B cell (primary cell): ENCODE measurements around the gene HNRNPLL. TPM values are rescaled to one million over a fixed set of nuclear protein-coding genes. Genes with fewer than 3 reads are reported as not detected.

Experiments used
- ATAC-seq: fragments of 200-7000 bp; cut with Tn5 transposase; one replicate; pipeline ENCODE4 v1.10.0; 2021; ENCODE audit warnings: low read depth, mild to moderate bottlenecking, moderate number of reproducible peaks, moderate library complexity
- CTCF ChIA-PET: fragments of 350-600 bp; sonication (Branson Sonifier 250); formaldehyde crosslinking; loops from one replicate; lab custom pipeline; 2021; ENCODE audit warnings: antibody characterized with exemption, inconsistent platforms; lab: Charles Lee
- POLR2A ChIA-PET: fragments of 350-600 bp; sonication (Branson Sonifier 250); formaldehyde crosslinking; loops from one replicate; lab custom pipeline; 2021; ENCODE audit warnings: antibody characterized with exemption; lab: Charles Lee
- DNase-seq: peaks from one replicate; pipeline ENCODE4 v3.0.0; 2013
- H2AFZ ChIP-seq: 2 replicates; pipeline ENCODE4 v1.6.1; 2012; ENCODE audit warnings: mild to moderate bottlenecking, low read depth, low read length; ENCODE audit not compliant: insufficient read depth, poor library complexity, severe bottlenecking
- H3K27ac ChIP-seq, 2 donors: 1 replicate in 1 of 2; 2 replicates in 1 of 2; pipeline ENCODE4 v1.5.1; 2012 to 2013; ENCODE audit warnings: low read length in 2 of 2, mild to moderate bottlenecking in 2 of 2, moderate library complexity in 1 of 2
- H3K27me3 ChIP-seq, 4 experiments: fragments of 200-600 bp in 1 of 4; sonication (generic) in 1 of 4; replicated peaks in 1 of 4; 1 replicate in 2 of 4; 2 replicates in 2 of 4; pipeline versions ENCODE4 v1.6.1 to v1.7.0; 2013 to 2016; ENCODE audit warnings: low read length in 3 of 4, mild to moderate bottlenecking in 2 of 4, mixed read lengths in 1 of 4, moderate library complexity in 1 of 4; ENCODE audit not compliant: insufficient read depth in 4 of 4, control insufficient read depth in 3 of 4; ENCODE audit errors: control extremely low read depth in 1 of 4
- H3K36me3 ChIP-seq, 2 experiments: replicated peaks in 1 of 2; 1 replicate in 1 of 2; 2 replicates in 1 of 2; pipeline versions ENCODE4 v1.6.1 to v1.7.1; 2013; ENCODE audit warnings: low read length in 1 of 2; ENCODE audit not compliant: insufficient read depth in 2 of 2, control insufficient read depth in 1 of 2; ENCODE audit errors: control extremely low read depth in 1 of 2, extremely low read depth in 1 of 2
- H3K4me1 ChIP-seq, 2 donors: fragments of 200-600 bp in 1 of 2; sonication (generic) in 1 of 2; 1 replicate in 1 of 2; 2 replicates in 1 of 2; pipeline versions ENCODE4 v1.5.1 to v1.6.1; 2013 to 2017; ENCODE audit warnings: low read length in 2 of 2; ENCODE audit not compliant: control insufficient read depth in 2 of 2, insufficient read depth in 2 of 2
- H3K4me2 ChIP-seq: replicated peaks from 2 replicates; pipeline ENCODE3; 2012; ENCODE audit warnings: mild to moderate bottlenecking, low read depth, low read length; ENCODE audit not compliant: poor library complexity, severe bottlenecking
- H3K4me3 ChIP-seq, 5 experiments: fragments of 200-600 bp in 1 of 5; sonication (generic) in 1 of 5; 1 replicate in 3 of 5; 2 replicates in 2 of 5; pipeline versions ENCODE4 v1.5.1 to v1.7.0; 2011 to 2016; ENCODE audit warnings: low read length in 4 of 5, mild to moderate bottlenecking in 4 of 5, low read depth in 2 of 5, control low read depth in 1 of 5, moderate library complexity in 1 of 5; ENCODE audit not compliant: insufficient read depth in 1 of 5; ENCODE audit errors: control extremely low read depth in 1 of 5, extremely low read depth in 1 of 5
- H3K79me2 ChIP-seq: fragments of 200-600 bp; sonication (generic); one replicate; pipeline ENCODE4 v1.6.0; 2016; ENCODE audit warnings: low read length; ENCODE audit not compliant: control insufficient read depth, insufficient read depth
- H3K9ac ChIP-seq: fragments of 200-600 bp; sonication (generic); 2 replicates; pipeline ENCODE4 v1.6.1; 2017; ENCODE audit warnings: mild to moderate bottlenecking, low read length, moderate library complexity
- H3K9me3 ChIP-seq, 3 donors: one replicate each; pipeline versions ENCODE4 v1.6.1 to v1.7.1; 2013; ENCODE audit warnings: low read length in 2 of 3; ENCODE audit not compliant: control insufficient read depth in 2 of 3, insufficient read depth in 1 of 3; ENCODE audit errors: control extremely low read depth in 1 of 3
- H4K20me1 ChIP-seq: 2 replicates; pipeline ENCODE4 v1.6.0; 2012; ENCODE audit warnings: mild to moderate bottlenecking, low read length; ENCODE audit not compliant: insufficient read depth, control insufficient read depth, poor library complexity, severe bottlenecking
- H3K27ac Mint-ChIP-seq: one replicate; pipeline ENCODE4 v1.8.0; 2021; ENCODE audit warnings: mixed read lengths
- H3K27me3 Mint-ChIP-seq: one replicate; pipeline ENCODE4 v1.8.0; 2021; ENCODE audit warnings: mixed read lengths
- H3K4me1 Mint-ChIP-seq: one replicate; pipeline ENCODE4 v1.8.0; 2021; ENCODE audit warnings: mixed read lengths
- H3K4me3 Mint-ChIP-seq: one replicate; pipeline ENCODE4 v1.8.0; 2021; ENCODE audit warnings: mixed read lengths
- H3K9me3 Mint-ChIP-seq: one replicate; pipeline ENCODE4 v1.8.0; 2022; ENCODE audit warnings: mixed read lengths; ENCODE audit not compliant: insufficient read depth
- EZH2 ChIP-seq: IDR thresholded peaks from 2 replicates; pipeline ENCODE4 v1.6.1; 2012; ENCODE audit warnings: borderline replicate concordance, low read depth, mild to moderate bottlenecking, moderate library complexity, low read length; ENCODE audit not compliant: insufficient read depth, poor library complexity, severe bottlenecking
- WGBS: methylation state at CpG from one replicate; pipeline ENCODE4 v1.1.5; 2013; ENCODE audit warnings: missing lambda C conversion rate; ENCODE audit not compliant: insufficient coverage; 5-methylcytosine and 5-hydroxymethylcytosine counted together
- intact Hi-C: fragments of 100-400 bp; cut with micrococcal nuclease; formaldehyde crosslinking; loops from one replicate; pipeline ENCODE4 v1.10.0; 2022
- polyA plus RNA-seq: library from polyadenylated mRNA; depleted of rRNA; stranded (reverse); fragments of >200 nt; gene quantifications from 2 replicates; pipeline ENCODE4 v1.2.3, GENCODE V29; 2012
- total RNA-seq, 2 donors: library from RNA; stranded (reverse); fragments of 120-200 nt in 1 of 2; gene quantifications; 1 replicate in 1 of 2; 2 replicates in 1 of 2; pipeline versions ENCODE4 v1.2.3 to v1.2.4, GENCODE V29; 2013 to 2022
- TF ChIP-seq, protein P1 (sequence below): fragments of 200-600 bp; IDR thresholded peaks from one replicate; pipeline ENCODE4 v1.8.0; 2022; ENCODE audit warnings: antibody characterized with exemption, mild to moderate bottlenecking

The HNRNPLL gene
- total and polyA plus RNA-seq, 2 donors (not counting 1 experiment from before 2014, with no cell fraction given), result 2.1 to 6.7 TPM

GRCh38 chr2:38565333-38565732, 37.4 kb downstream of the HNRNPLL start:
- DNase-seq (no peak), ATAC-seq (no peak)
- Histone ChIP-seq H3K4me3 (no peak overlapping the region), H3K4me1 (no peaks in the 10 kb centered on the region), H3K27ac (no peak overlapping the region), H3K9me3 (no peaks in the 10 kb centered on the region), H4K20me1 (no peaks in the 10 kb centered on the region), H3K36me3 (no peaks in the 10 kb centered on the region), H3K4me2 (no peak overlapping the region), H3K9ac (no peak overlapping the region), H3K27me3 (no peaks in the 10 kb centered on the region), H2AFZ (no peak overlapping the region), H3K79me2 (no peaks in the 10 kb centered on the region)
- no CpG with 5 or more reads among the region's 2 CpGs for WGBS
- Mint-ChIP-seq H3K27ac (no peak overlapping the region), H3K4me3 (no peak overlapping the region), H3K4me1 (no peaks in the 10 kb centered on the region), H3K27me3 (no peaks in the 10 kb centered on the region), H3K9me3 (no peaks in the 10 kb centered on the region)
- ChIA-PET POLR2A (no interaction called here), CTCF (interaction anchor here (0.7 to 3.8 kb wide), 2 partner anchors 16 to 173 kb away, joined by 3 to 14 read pairs; no protein-coding TSS in a partner anchor)
- intact Hi-C loops, result no loop called here
- TF ChIP-seq EZH2, result no peak
- TF ChIP-seq, protein P1, sequence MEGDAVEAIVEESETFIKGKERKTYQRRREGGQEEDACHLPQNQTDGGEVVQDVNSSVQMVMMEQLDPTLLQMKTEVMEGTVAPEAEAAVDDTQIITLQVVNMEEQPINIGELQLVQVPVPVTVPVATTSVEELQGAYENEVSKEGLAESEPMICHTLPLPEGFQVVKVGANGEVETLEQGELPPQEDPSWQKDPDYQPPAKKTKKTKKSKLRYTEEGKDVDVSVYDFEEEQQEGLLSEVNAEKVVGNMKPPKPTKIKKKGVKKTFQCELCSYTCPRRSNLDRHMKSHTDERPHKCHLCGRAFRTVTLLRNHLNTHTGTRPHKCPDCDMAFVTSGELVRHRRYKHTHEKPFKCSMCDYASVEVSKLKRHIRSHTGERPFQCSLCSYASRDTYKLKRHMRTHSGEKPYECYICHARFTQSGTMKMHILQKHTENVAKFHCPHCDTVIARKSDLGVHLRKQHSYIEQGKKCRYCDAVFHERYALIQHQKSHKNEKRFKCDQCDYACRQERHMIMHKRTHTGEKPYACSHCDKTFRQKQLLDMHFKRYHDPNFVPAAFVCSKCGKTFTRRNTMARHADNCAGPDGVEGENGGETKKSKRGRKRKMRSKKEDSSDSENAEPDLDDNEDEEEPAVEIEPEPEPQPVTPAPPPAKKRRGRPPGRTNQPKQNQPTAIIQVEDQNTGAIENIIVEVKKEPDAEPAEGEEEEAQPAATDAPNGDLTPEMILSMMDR, result no peak

DNA sequence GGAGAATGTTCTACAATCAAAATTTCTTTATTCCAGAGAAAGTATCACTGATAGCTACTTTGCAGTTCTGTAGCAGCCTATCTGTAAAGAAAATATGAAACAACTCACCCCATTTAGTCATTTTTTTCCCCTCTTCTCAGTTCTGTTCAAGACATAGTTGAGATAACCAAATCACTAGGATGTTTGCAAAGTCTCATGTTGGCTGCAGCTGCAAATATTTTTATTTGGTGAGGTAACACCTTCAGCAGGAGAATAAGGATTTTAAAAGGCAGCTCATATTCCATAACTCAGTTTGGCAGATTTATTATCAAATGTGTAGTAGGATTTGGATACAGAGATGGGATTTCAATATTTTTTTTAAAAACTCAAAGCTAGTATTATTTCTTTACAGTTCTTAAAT, 41.0 kb downstream of the HNRNPLL start:
- no peak overlapping the region for H3K4me3 Mint-ChIP-seq
- intact Hi-C loops, result no loop called here
- H3K4me2 ChIP-seq, result no peak overlapping the region

More for the DNA sequence above, 41.0 kb downstream of the HNRNPLL start:
- H3K27ac Mint-ChIP-seq, result no peak overlapping the region
- Histone ChIP-seq H2AFZ (no peak overlapping the region), H3K27ac (no peak overlapping the region), H3K9me3 (no peaks in the 10 kb centered on the region), H3K36me3 (no peaks in the 10 kb centered on the region), H3K4me3 (no peak overlapping the region), H4K20me1 (no peaks in the 10 kb centered on the region), H3K4me1 (no peaks in the 10 kb centered on the region), H3K9ac (no peak overlapping the region), H3K27me3 (no peaks in the 10 kb centered on the region), H3K79me2 (no peaks in the 10 kb centered on the region)
- no peak for TF ChIP-seq EZH2
- TF ChIP-seq, protein P1, result no peak
- H3K27me3 Mint-ChIP-seq, result peaks cover 3% of the 10 kb centered on the region
- DNase-seq, result no peak
- CTCF ChIA-PET, result interaction anchor here (1.4 to 1.5 kb wide), 2 partner anchors 15 to 20 kb away, joined by 4 to 5 read pairs; no protein-coding TSS in a partner anchor
- H3K9me3 Mint-ChIP-seq, result no peaks in the 10 kb centered on the region
- no peak for ATAC-seq
- POLR2A ChIA-PET, result no interaction called here
- H3K4me1 Mint-ChIP-seq, result no peaks in the 10 kb centered on the region
